Stimulated activated CD4-positive, alpha-beta T cell treated with anti-CD3 and anti-CD28 coated beads, TNF-alpha, amount 100 ng/mL, for 4 hours (primary cell): ENCODE measurements around the gene TBC1D7.
"Not testable (repeated sequence)": the region's sequence is repeated elsewhere in the genome, so short reads cannot be mapped to it uniquely, and the experiment has no call there.

Experiments
- DNase-seq, 3 experiments: peaks; one replicate each; pipeline ENCODE4 v3.0.0-alpha.2; 2020; ENCODE audit warnings: low read depth in 3 of 3

The TBC1D7 gene

GRCh38 chr6:13355999-13356785 is 27.9 kb upstream of the TBC1D7 start:
- DNase-seq, result peak in 1 of 3 experiments; percentile 13

DNA sequence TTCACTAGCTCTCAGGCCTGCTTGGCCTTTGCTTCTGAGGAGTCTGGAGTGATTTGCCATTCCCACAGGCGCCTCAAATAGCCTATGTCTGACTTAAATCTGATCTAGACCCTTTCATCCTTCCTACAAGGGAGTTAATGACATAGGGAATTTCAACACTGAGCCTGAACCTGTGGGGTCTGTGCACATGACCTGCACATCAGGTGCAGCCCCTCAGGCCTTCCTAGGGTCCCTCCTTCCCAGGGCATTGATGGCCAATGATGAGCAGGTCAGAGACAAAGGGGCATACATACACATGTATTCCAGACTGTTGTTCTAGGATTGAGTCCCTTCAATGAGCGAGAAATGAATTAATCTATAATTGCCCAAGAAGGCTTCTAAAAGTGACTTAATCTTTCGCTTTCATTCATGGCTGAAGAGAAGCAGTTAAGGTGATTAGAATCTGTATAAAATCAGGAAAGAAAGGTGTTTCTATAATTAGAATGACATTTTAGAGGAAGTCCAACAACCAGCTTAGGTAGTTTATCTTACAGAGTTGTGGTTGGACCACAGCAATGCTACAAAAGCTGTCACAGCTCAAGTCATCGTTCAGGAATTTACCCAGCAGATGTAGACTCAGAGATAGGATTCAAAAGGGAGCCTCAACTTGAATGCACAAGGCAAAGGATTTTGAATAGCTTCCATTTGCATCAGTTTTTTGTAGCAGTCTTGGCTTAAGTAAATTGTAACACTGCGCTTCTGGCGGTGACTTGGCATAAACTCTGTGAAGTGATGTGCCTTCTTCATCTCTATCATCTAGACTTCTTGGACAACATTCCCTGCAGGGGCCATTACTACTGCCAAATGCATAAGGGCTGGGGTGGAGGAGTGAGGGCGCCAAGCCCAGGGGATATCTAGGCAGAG is 27.0 kb upstream of the TBC1D7 start:
- DNase-seq, result no peak

GRCh38 chr6:13354331-13355042 is 26.1 kb upstream of the TBC1D7 start:
- DNase-seq, result no peak

DNA sequence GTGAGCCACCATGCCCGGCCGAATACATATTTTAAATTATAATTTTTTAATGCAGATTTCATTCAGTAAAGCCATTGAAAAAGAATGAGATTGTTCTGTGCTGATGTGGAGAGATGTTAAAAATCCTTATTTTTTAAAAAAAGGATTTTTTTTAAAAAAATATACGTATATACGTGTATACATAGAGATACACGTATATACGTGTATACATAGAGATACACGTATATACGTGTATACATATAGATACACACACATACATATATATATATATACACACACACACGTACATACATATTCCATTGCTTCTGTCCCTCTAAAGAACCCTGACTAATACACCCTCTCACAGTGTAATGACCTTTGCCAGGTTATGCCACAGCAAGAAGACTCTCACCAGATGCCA is 23.8 kb upstream of the TBC1D7 start:
- DNase-seq, result no peak

GRCh38 chr6:13351271-13351670 is 22.9 kb upstream of the TBC1D7 start:
- no peak for DNase-seq

- DNase-seq, result no peak
Measured at GRCh38 chr6:13349811-13350506, 21.6 kb upstream of the TBC1D7 start.

DNA sequence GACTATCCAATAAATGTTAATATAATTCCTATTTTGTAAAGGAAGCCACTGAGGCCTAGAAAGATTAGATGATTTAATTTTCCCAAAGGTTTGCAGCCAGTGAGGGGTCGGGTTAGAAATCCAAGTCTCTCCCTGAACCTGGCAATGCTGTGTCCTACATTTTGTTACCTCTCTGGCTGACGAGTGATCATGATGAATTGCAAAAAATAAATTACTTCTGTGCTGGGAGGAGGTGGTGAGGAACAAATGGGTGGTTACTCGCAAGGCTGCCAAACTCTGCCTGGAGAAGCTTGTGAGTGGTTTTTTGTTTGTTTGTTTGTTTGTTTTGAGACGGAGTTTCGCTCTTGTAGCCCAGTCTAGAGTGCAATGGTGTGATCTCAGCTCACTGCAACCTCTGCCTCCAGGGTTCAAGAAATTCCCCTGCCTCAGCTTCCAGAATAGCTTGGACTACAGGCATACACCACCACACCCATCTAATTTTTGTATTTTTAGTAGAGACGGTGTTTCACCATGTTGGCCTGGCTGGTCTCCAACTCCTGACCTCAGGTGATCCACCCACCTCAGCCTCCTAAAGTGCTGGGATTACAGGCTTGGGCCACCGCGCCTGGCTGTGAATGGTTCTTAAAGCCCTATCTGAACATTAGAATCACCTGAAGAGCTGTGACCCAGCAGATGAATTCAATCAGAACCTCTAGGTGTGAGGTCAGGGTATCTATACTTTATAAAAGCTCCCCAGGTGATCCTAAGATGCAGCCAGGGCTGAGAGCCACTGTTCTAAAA is 20.2 kb upstream of the TBC1D7 start:
- DNase-seq, result no peak

- no peak for DNase-seq
Measured at GRCh38 chr6:13346245-13346644, 17.9 kb upstream of the TBC1D7 start.

GRCh38 chr6:13342414-13343019 is 14.2 kb upstream of the TBC1D7 start:
- no peak for DNase-seq

DNA sequence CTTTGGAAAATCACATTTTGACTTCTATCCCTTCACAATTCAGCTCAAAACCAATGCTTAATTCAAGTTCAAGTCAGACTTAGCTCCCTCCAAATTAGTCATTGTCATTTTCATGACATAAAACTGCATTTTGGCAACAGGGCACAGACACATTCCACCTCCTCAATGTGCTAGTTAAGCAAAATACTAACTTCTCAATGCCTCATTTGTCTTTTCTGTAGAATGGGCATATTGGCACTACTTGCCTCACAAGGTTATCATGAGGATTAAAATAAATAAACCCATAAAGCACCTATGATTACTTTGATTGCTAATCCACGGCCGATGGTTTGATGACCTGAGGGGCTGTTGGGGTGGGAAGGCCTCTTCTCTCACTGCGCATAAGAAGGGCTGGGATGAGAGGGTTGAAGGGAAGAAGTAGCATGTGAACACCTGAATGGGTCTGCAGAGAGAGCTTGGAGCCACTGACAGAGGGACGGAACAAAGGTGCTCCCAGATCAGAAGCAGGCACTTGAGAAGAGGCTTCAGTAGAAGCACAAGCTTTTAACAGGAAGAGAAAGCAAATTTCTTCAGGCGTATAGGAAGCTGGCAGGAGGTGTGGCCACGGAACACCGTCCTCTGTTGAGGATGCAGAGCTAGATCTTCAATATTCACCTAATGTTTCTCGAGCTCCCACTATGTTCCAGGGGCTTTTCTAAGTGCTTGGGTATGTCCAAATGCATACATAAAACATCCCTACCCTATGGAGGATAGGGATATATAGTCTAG is 11.7 kb upstream of the TBC1D7 start:
- no peak for DNase-seq

DNA sequence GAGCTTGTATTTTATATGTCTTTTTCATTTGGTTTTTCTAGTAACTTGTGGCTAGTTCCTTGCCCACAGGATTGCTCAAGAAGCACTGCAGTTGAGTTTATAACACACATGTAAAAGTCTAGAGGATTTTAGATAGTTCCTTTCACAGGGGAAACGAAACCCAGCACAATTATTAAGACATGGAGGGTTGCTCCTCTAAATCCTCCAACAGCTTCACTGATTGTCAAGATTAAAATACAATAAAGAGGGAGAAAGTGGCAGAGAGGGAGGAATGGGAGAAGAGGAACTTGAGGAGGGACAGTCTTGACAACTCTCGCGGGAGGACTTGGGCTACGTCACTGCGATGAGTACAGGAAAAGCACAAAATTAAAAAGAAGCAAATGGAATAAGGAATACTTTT is 9.7 kb upstream of the TBC1D7 start:
- no peak for DNase-seq

DNA sequence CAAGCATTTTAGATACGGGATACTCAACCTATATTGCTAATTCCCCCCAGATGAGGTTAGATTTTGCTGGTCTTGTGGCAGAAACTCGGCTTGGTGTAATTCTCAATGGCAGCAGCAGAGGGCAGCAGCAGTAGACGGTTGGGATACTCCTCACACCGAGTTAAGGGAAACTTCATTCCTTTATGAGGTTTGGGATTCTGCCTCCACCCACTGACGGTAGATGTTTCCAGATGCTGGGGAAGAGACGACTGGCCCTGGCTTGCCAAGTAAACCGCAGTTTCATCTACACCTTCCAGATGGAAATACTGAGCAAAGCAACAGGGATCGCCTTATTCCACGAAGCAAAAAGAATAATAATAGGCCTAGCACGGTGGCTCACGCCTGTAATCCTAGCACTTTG is 8.2 kb upstream of the TBC1D7 start:
- peak; percentile 61 to 77 (median 67) for DNase-seq

- DNase-seq, result no peak
Measured at GRCh38 chr6:13334953-13335352, 6.6 kb upstream of the TBC1D7 start.

GRCh38 chr6:13332349-13332706 is 4.0 kb upstream of the TBC1D7 start:
- DNase-seq, result no peak

- DNase-seq, result no peak
Measured at GRCh38 chr6:13331516-13332348, 3.4 kb upstream of the TBC1D7 start.

GRCh38 chr6:13328875-13329183 is 492 bp upstream of the TBC1D7 start:
- no peak for DNase-seq

DNA sequence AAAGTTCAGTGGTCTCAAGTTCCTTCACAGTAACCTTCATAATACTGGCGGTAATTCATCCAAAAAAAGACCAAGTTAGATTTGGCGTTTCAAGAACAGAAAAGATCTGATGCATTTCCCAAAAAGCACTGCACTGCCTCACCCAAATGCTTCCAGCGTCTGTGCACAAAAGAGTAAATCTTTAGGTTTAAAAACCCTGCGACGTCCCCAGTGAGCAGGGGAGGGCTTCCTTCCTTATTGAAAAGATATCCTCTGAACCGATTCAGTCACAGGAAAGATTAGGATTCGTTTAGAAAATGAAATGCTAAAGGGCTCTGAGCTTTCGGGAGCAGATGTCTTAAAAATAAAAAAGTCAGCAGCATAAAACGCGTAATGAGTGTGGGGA is 654 bp downstream of the TBC1D7 start:
- DNase-seq, result no peak

GRCh38 chr6:13326031-13326586 is 2.2 kb downstream of the TBC1D7 start:
- DNase-seq, result not testable (repeated sequence)
